Suprapubic skin (tissue), 3 donors: ENCODE measurements around the gene CFAP161.

Experiments
- CTCF ChIP-seq, 2 donors: fragments of 200-600 bp in 1 of 2; fragments of 450-650 bp in 1 of 2; sonication (generic) in 1 of 2; IDR thresholded peaks; one replicate each; pipeline ENCODE4 v1.5.1; 2016 to 2019; ENCODE audit warnings: antibody characterized with exemption in 2 of 2, mild to moderate bottlenecking in 1 of 2, moderate library complexity in 1 of 2
- EP300 ChIP-seq: sonication (generic); formaldehyde crosslinking; IDR thresholded peaks from one replicate; pipeline ENCODE4 v1.6.1; 2017; ENCODE audit warnings: antibody characterized with exemption
- POLR2A ChIP-seq, 2 donors: fragments of 450-650 bp; IDR thresholded peaks; one replicate each; pipeline ENCODE4 v1.6.1; 2017; ENCODE audit warnings: antibody characterized with exemption in 2 of 2, mild to moderate bottlenecking in 2 of 2, moderate library complexity in 2 of 2

GRCh38 chr15:81157195-81157938, 23.3 kb downstream of the CFAP161 start:
- TF ChIP-seq CTCF (IDR thresholded peaks at IDR 0.05) (no peak), POLR2A (IDR thresholded peaks at IDR 0.05) (no peak), EP300 (no peak)
